ENCODE data around the gene GATB.

Gene GATB

GRCh38 chr4:151694961-151695720 lies 65.7 kb downstream of the GATB start:
- DNase-seq, result no peak

- DNase-seq, result no peak
Measured at GRCh38 chr4:151692821-151693673, 67.8 kb downstream of the GATB start.

GRCh38 chr4:151692443-151692782 lies 68.4 kb downstream of the GATB start:
- DNase-seq, result no peak

- no peak for DNase-seq
Measured at GRCh38 chr4:151691639-151692442, 69.0 kb downstream of the GATB start.

- no peak for DNase-seq
Measured at GRCh38 chr4:151690876-151691275, 69.9 kb downstream of the GATB start.

- no peak for DNase-seq
Measured at GRCh38 chr4:151690164-151690870, 70.5 kb downstream of the GATB start.

GRCh38 chr4:151689211-151689991 lies 71.4 kb downstream of the GATB start:
- DNase-seq, result no peak

- no peak for DNase-seq
Measured at GRCh38 chr4:151688785-151689043, 72.1 kb downstream of the GATB start.

- DNase-seq, result no peak
Measured at GRCh38 chr4:151688003-151688784, 72.6 kb downstream of the GATB start.

GRCh38 chr4:151687021-151687640 lies 73.7 kb downstream of the GATB start:
- DNase-seq, result no peak

- DNase-seq, result no peak
Measured at GRCh38 chr4:151685303-151685702, 75.5 kb downstream of the GATB start.

- no peak for DNase-seq
Measured at GRCh38 chr4:151681085-151681484, 79.7 kb downstream of the GATB start.

- DNase-seq, result no peak
Measured at GRCh38 chr4:151679231-151679630, 81.6 kb downstream of the GATB start.

- no peak for DNase-seq
Measured at GRCh38 chr4:151678048-151678872, 82.5 kb downstream of the GATB start.

GRCh38 chr4:151677193-151677592 lies 83.6 kb downstream of the GATB start:
- no peak for DNase-seq

GRCh38 chr4:151676301-151676700 lies 84.5 kb downstream of the GATB start:
- no peak for DNase-seq

GRCh38 chr4:151675411-151675971 lies 85.3 kb downstream of the GATB start:
- DNase-seq, result no peak

- DNase-seq, result no peak
Measured at GRCh38 chr4:151674804-151675391, 85.9 kb downstream of the GATB start.

- DNase-seq, result no peak
Measured at GRCh38 chr4:151673908-151674520, 86.8 kb downstream of the GATB start.
